Common myeloid progenitor, CD34-positive (primary cell): ENCODE results near the gene ZXDC.

Experiments used
- CTCF ChIA-PET: fragments of 350-600 bp; sonication (Branson Sonifier 250); formaldehyde crosslinking; loops from one replicate; lab custom pipeline; 2021; ENCODE audit warnings: antibody characterized with exemption; lab: Charles Lee
- POLR2A ChIA-PET: fragments of 350-600 bp; sonication (Branson Sonifier 250); formaldehyde crosslinking; loops from one replicate; lab custom pipeline; 2021; ENCODE audit warnings: antibody characterized with exemption; lab: Charles Lee
- DNase-seq, 3 donors: peaks; one replicate each; pipeline versions ENCODE4 v3.0.0 to v3.0.0-alpha.2; 2013
- H3K27ac ChIP-seq, 2 experiments: 1 replicate in 1 of 2; 2 replicates in 1 of 2; pipeline ENCODE4 v1.7.0; 2013; ENCODE audit warnings: inconsistent platforms in 2 of 2, low read length in 2 of 2, mild to moderate bottlenecking in 2 of 2, low read depth in 1 of 2, moderate library complexity in 1 of 2; ENCODE audit not compliant: severe bottlenecking in 2 of 2, insufficient read depth in 1 of 2, poor library complexity in 1 of 2
- H3K27me3 ChIP-seq, 5 experiments: replicated peaks in 2 of 5; 1 replicate in 3 of 5; 2 replicates in 2 of 5; pipeline versions ENCODE4 v1.6.1 to v1.7.0; 2013; ENCODE audit warnings: low read length in 4 of 5, mild to moderate bottlenecking in 2 of 5, moderate library complexity in 2 of 5, inconsistent platforms in 1 of 5; ENCODE audit not compliant: insufficient read depth in 5 of 5, control insufficient read depth in 4 of 5
- H3K36me3 ChIP-seq, 4 experiments: 1 replicate in 2 of 4; 2 replicates in 2 of 4; pipeline versions ENCODE4 v1.6.1 to v1.7.0; 2013; ENCODE audit warnings: low read length in 3 of 4, control low read depth in 1 of 4, mild to moderate bottlenecking in 1 of 4; ENCODE audit not compliant: control insufficient read depth in 4 of 4, insufficient read depth in 4 of 4
- H3K4me1 ChIP-seq, 4 experiments: 1 replicate in 3 of 4; 2 replicates in 1 of 4; pipeline versions ENCODE4 v1.6.1 to v1.7.1; 2013; ENCODE audit warnings: low read length in 3 of 4, mild to moderate bottlenecking in 3 of 4, control low read depth in 1 of 4, inconsistent platforms in 1 of 4, moderate library complexity in 1 of 4; ENCODE audit not compliant: control insufficient read depth in 4 of 4, insufficient read depth in 4 of 4; ENCODE audit errors: control extremely low read depth in 1 of 4
- H3K4me3 ChIP-seq, 7 experiments: 1 replicate in 4 of 7; 2 replicates in 3 of 7; pipeline versions ENCODE4 v1.5.1 to v1.7.0; 2013; ENCODE audit warnings: mild to moderate bottlenecking in 7 of 7, low read length in 6 of 7, moderate library complexity in 6 of 7, inconsistent platforms in 2 of 7, low read depth in 2 of 7, control low read depth in 1 of 7; ENCODE audit not compliant: insufficient read depth in 4 of 7, control insufficient read depth in 1 of 7; ENCODE audit errors: extremely low read depth in 1 of 7
- H3K9me3 ChIP-seq, 5 experiments: 1 replicate in 4 of 5; 2 replicates in 1 of 5; pipeline versions ENCODE4 v1.6.1 to v1.7.1; 2013; ENCODE audit warnings: low read length in 4 of 5, mild to moderate bottlenecking in 2 of 5, inconsistent platforms in 1 of 5, low read depth in 1 of 5, moderate library complexity in 1 of 5; ENCODE audit not compliant: control insufficient read depth in 4 of 5, insufficient read depth in 2 of 5; ENCODE audit errors: control extremely low read depth in 1 of 5
- WGBS: methylation state at CpG from one replicate; pipeline ENCODE4 v1.1.5; 2013; ENCODE audit not compliant: insufficient coverage; 5-methylcytosine and 5-hydroxymethylcytosine counted together

Gene ZXDC

DNA sequence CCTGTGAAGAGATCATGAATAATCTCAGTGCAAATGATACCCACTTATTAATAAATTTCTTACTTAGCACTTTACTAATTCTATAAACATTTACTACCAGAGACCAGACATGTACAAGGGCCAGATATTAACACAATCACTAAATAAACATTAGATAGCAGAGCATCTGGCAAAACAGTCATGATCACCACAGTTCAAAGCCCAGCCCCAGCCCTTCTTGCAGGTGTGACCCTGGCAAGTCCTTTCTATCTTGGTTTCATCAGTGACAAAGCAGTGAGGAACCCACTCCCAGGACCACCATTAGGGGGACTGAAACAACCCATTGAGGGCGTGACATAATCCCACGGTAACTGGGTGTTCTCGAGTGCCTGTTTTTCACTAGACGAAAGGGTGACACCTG lies 11.6 kb downstream of the ZXDC start:
- CTCF ChIA-PET = interaction anchor here (0.9 kb wide), 1 partner anchor 17 kb away, joined by 3 read pairs; no protein-coding TSS in a partner anchor
- H3K4me1 ChIP-seq = no peaks in the 10 kb centered on the region

DNA sequence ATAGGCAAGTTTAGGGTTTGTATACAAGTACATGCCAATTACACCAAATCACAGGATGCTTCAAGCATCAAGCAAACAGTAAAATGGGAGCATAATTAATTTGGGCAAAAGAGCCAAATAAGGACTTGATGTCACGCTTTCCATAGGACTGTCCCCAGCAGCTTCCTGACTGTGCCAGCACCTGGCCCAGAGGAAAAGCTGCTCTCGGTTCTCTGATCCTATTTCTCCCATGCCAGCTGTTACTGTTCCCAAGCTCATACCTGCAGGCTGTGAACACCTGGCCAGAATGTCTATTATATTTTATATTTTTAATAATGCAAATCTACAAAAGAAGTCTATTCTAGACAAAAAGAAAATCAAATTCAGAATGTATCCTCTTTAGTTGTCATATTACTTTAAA lies 12.2 kb downstream of the ZXDC start:
- 100% methylated on average over 2 of the region's 2 CpGs for WGBS
- POLR2A ChIA-PET = no interaction called here
- CTCF ChIA-PET = interaction anchor here (0.9 kb wide), 1 partner anchor 17 kb away, joined by 3 read pairs; no protein-coding TSS in a partner anchor
- H3K27me3 ChIP-seq = no peaks in the 10 kb centered on the region
- no peak overlapping the region for H3K4me3 ChIP-seq
- no peak for DNase-seq
- H3K27ac ChIP-seq = no peak overlapping the region
- H3K4me1 ChIP-seq = no peaks in the 10 kb centered on the region
- no peaks in the 10 kb centered on the region for H3K9me3 ChIP-seq
- peaks cover 37 to 97% (median 78%) of the 10 kb centered on the region in 4 experiments for H3K36me3 ChIP-seq

More for the DNA sequence above, 11.6 kb downstream of the ZXDC start:
- Histone ChIP-seq H3K36me3 (peaks cover 36 to 97% (median 80%) of the 10 kb centered on the region in 4 experiments), H3K27ac (no peak overlapping the region), H3K4me3 (no peak overlapping the region), H3K27me3 (no peaks in the 10 kb centered on the region), H3K9me3 (no peaks in the 10 kb centered on the region)
- WGBS = 100% methylated on average over 4 of the region's 4 CpGs
- DNase-seq = no peak
- POLR2A ChIA-PET = no interaction called here

DNA sequence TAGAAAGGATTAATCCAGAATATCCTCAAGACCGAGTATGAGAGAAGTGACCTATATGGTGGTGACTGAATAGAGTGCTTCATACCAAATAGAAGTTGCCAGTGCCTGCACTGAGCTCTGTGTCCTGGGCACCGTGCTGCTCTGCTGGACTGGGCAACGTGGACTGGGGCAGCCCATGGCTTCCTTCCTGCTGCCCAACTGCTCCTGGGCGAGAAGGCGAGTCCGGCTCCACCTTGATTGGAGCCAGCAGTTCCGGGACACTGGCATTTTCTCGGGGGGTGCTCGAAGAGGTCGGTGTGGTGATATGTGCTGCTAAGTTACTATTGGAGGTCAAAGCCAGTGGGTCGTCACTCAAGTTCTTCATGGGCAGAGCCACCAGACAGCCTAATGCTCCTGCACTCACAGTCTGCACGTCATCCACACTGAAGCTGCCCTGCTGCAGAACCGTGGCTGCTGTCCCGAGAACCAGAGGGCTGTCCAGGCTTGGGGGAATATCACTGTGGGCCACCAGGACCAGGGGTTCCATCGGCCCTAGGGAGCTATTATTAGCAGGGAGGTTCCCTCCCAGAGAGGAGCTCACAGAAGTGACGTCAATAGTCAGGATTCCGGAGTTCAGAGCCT lies 14.1 kb downstream of the ZXDC start:
- Histone ChIP-seq H3K36me3 (peaks cover 37 to 96% (median 74%) of the 10 kb centered on the region in 4 experiments), H3K27ac (no peak overlapping the region), H3K4me3 (no peak overlapping the region), H3K27me3 (no peaks in the 10 kb centered on the region), H3K9me3 (no peaks in the 10 kb centered on the region), H3K4me1 (no peaks in the 10 kb centered on the region)
- ChIA-PET CTCF (interaction anchor here (1.7 to 1.9 kb wide), 2 partner anchors 13 to 15 kb away, joined by 3 to 14 read pairs; partner anchors contain the start of gene ZXDC), POLR2A (no interaction called here)
- WGBS = 99% methylated on average over 17 of the region's 17 CpGs
- no peak for DNase-seq

DNA sequence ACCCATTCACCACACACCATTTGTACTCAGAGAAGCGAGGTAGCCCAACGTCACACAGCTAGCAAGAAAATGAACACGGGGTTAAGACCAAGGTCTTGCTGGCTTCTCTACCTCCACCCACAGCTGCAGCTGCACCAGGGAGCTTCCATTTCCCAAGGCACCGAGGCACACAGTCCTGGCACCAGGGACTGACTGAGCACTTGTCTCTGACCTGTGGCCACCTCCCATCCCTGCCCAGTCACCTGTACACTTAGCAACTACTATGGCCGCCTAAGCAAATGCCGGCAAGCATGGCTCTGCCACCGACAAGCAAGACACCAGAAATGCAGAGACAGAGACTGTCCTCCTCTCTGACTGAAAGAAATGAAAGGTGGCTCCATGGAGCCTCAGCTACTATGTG lies 15.3 kb downstream of the ZXDC start:
- Histone ChIP-seq H3K9me3 (no peaks in the 10 kb centered on the region), H3K27ac (no peak overlapping the region), H3K36me3 (peaks cover 36 to 92% (median 72%) of the 10 kb centered on the region in 4 experiments), H3K27me3 (no peaks in the 10 kb centered on the region), H3K4me3 (no peak overlapping the region), H3K4me1 (no peaks in the 10 kb centered on the region)
- ChIA-PET POLR2A (no interaction called here), CTCF (interaction anchor here (1.1 to 1.7 kb wide), 2 partner anchors 14 to 15 kb away, joined by 3 read pairs; no protein-coding TSS in a partner anchor)
- WGBS = 79% methylated on average over 6 of the region's 7 CpGs
- DNase-seq = no peak

GRCh38 chr3:126459763-126460127 lies 15.9 kb downstream of the ZXDC start:
- H3K36me3 ChIP-seq = peaks cover 38 to 91% (median 69%) of the 10 kb centered on the region in 4 experiments
- no peak for DNase-seq
- H3K9me3 ChIP-seq = no peaks in the 10 kb centered on the region
- no peaks in the 10 kb centered on the region for H3K27me3 ChIP-seq
- H3K4me1 ChIP-seq = no peaks in the 10 kb centered on the region
- H3K4me3 ChIP-seq = no peak overlapping the region
- 98% methylated on average over 8 of the region's 9 CpGs for WGBS
- H3K27ac ChIP-seq = no peak overlapping the region
- POLR2A ChIA-PET = no interaction called here
- CTCF ChIA-PET = interaction anchor here (1.0 to 1.7 kb wide), 3 partner anchors 12 to 15 kb away, joined by 3 read pairs; no protein-coding TSS in a partner anchor

DNA sequence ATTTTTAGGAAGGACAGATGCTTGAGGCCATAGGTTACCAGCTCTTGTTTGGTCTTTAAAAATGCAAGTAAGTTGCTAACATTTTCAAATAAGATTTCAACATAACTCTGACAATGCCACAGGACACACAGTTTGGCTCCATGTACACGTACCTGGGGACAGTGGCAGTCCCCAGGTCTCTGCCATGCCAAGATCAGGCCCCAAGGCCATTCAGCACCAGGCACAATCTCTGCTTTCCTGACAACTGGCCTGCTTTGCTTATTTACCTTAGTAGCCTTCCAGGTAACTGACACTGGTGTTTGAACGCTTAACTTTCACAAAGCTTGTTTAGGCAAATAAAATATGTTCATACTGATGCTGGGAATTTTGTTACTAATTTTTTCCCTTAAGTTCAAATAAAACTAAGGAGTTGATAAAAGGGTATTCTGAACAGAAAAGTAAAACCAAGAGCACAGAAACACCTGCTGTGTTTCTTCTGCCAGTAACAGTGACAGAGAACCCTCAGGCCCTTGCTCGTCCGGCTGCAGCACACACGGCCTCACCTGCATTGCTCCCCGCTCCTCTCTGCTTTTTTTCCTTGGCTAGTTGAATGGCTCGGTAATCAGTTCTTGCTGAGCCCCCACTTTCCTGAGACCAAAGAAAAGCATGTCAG lies 16.5 kb downstream of the ZXDC start:
- H3K27ac ChIP-seq = no peak overlapping the region
- CTCF ChIA-PET = interaction anchor here (1.0 to 1.1 kb wide), 2 partner anchors 12 to 16 kb away, joined by 3 read pairs; no protein-coding TSS in a partner anchor

More for the DNA sequence above, 16.5 kb downstream of the ZXDC start:
- no peaks in the 10 kb centered on the region for H3K9me3 ChIP-seq
- H3K4me1 ChIP-seq = no peaks in the 10 kb centered on the region
- peaks cover 38 to 91% (median 68%) of the 10 kb centered on the region in 4 experiments for H3K36me3 ChIP-seq
- H3K4me3 ChIP-seq = no peak overlapping the region
- H3K27me3 ChIP-seq = no peaks in the 10 kb centered on the region
- POLR2A ChIA-PET = no interaction called here
- no peak for DNase-seq
- 100% methylated on average over 6 of the region's 7 CpGs for WGBS
